ENCODE data around the gene GIGYF2.
A peak's percentile ranks its signal among the peaks of the same experiment; 100 is the strongest.
"Not testable (repeated sequence)": the region's sequence is repeated elsewhere in the genome, so short reads cannot be mapped to it uniquely, and the experiment has no call there.

The GIGYF2 gene

GRCh38 chr2:232816657-232817056 lies 119.5 kb downstream of the GIGYF2 start:
- no peak for DNase-seq (ENCODE audit: low read depth)

- no peak for DNase-seq (ENCODE audit: low read depth)
These were observed 120.6 kb downstream of the GIGYF2 start for GRCh38 chr2:232817756-232818155.

GRCh38 chr2:232829988-232830387 lies 132.9 kb downstream of the GIGYF2 start:
- DNase-seq (ENCODE audit: low read depth) = no peak

- DNase-seq (ENCODE audit: low read depth) = no peak
These were observed 134.4 kb downstream of the GIGYF2 start for GRCh38 chr2:232831496-232831895.

GRCh38 chr2:232833830-232834229 lies 136.7 kb downstream of the GIGYF2 start:
- no peak for DNase-seq (ENCODE audit: low read depth)

- DNase-seq (ENCODE audit: low read depth) = no peak
These were observed 138.6 kb downstream of the GIGYF2 start for GRCh38 chr2:232835687-232836208.

- DNase-seq (ENCODE audit: low read depth) = no peak
These were observed 139.8 kb downstream of the GIGYF2 start for GRCh38 chr2:232836934-232837333.

GRCh38 chr2:232838406-232838874 lies 141.3 kb downstream of the GIGYF2 start:
- DNase-seq (ENCODE audit: low read depth) = peak; percentile 46

- DNase-seq (ENCODE audit: low read depth) = no peak
These were observed 142.4 kb downstream of the GIGYF2 start for GRCh38 chr2:232839411-232840079.

GRCh38 chr2:232842689-232843088 lies 145.6 kb downstream of the GIGYF2 start:
- no peak for DNase-seq (ENCODE audit: low read depth)

GRCh38 chr2:232843834-232844233 lies 146.7 kb downstream of the GIGYF2 start:
- DNase-seq (ENCODE audit: low read depth) = no peak

GRCh38 chr2:232846055-232846454 lies 148.9 kb downstream of the GIGYF2 start:
- DNase-seq (ENCODE audit: low read depth) = no peak

GRCh38 chr2:232850039-232850438 lies 152.9 kb downstream of the GIGYF2 start:
- DNase-seq (ENCODE audit: low read depth) = no peak

- DNase-seq (ENCODE audit: low read depth) = not testable (repeated sequence)
These were observed 154.9 kb downstream of the GIGYF2 start for GRCh38 chr2:232852081-232852480.

- DNase-seq (ENCODE audit: low read depth) = no peak
These were observed 155.5 kb downstream of the GIGYF2 start for GRCh38 chr2:232852676-232853075.

GRCh38 chr2:232854082-232854481 lies 157.0 kb downstream of the GIGYF2 start:
- DNase-seq (ENCODE audit: low read depth) = no peak

- no peak for DNase-seq (ENCODE audit: low read depth)
These were observed 160.0 kb downstream of the GIGYF2 start for GRCh38 chr2:232857158-232857563.

- DNase-seq (ENCODE audit: low read depth) = no peak
These were observed 162.3 kb downstream of the GIGYF2 start for GRCh38 chr2:232859385-232859916.

GRCh38 chr2:232860593-232861241 lies 163.6 kb downstream of the GIGYF2 start:
- no peak for DNase-seq (ENCODE audit: low read depth)

- no peak for DNase-seq (ENCODE audit: low read depth)
These were observed 164.2 kb downstream of the GIGYF2 start for GRCh38 chr2:232861353-232861752.

- no peak for DNase-seq (ENCODE audit: low read depth)
These were observed 166.9 kb downstream of the GIGYF2 start for GRCh38 chr2:232863996-232864395.

- no peak for DNase-seq (ENCODE audit: low read depth)
These were observed 168.0 kb downstream of the GIGYF2 start for GRCh38 chr2:232865165-232865564.

- DNase-seq (ENCODE audit: low read depth) = no peak
These were observed 169.0 kb downstream of the GIGYF2 start for GRCh38 chr2:232866104-232866503.
